ENCODE data around the gene COL5A1.

COL5A1 gene

DNA sequence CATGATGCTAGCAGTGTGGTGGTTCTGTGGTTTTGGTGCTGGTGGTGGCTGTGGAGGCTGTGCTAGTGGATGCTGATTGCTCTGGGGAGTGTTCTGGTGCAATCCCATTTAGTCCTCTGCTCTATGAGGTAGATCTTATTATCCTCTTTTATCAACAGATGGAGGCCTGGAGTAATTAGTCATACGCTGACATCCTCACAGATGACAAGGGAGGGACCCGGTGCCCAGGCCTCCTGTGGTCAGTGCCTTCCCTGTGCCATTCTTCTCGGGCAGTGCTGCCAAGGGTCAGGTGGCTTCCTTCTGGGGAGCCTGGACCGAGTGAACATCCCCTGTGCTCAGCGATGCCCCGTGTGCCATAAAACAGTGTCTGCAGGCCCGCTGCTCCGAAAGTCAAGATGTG is 74.5 kb downstream of the COL5A1 start:
- DNase-seq: no peak

DNA sequence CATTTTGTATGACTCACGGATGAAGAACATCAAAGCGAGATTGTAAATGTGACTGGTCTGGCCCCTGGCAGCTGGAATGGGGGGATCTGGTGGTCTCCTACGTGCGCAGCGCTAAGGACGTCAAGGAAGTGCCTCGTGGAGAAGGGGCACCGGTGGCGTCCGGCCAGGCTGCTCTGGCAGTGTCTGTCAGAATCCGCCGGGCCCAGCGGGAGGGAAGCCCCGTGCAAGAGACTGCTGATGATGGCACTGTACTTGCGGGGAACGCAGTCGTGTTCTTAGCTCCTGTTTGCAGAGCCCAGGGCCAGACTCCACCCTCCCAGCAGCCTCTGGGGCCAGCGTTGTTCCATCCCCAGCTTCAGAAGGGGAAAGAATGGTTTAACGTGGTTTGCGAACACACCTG is 75.5 kb downstream of the COL5A1 start:
- no peak for DNase-seq

DNA sequence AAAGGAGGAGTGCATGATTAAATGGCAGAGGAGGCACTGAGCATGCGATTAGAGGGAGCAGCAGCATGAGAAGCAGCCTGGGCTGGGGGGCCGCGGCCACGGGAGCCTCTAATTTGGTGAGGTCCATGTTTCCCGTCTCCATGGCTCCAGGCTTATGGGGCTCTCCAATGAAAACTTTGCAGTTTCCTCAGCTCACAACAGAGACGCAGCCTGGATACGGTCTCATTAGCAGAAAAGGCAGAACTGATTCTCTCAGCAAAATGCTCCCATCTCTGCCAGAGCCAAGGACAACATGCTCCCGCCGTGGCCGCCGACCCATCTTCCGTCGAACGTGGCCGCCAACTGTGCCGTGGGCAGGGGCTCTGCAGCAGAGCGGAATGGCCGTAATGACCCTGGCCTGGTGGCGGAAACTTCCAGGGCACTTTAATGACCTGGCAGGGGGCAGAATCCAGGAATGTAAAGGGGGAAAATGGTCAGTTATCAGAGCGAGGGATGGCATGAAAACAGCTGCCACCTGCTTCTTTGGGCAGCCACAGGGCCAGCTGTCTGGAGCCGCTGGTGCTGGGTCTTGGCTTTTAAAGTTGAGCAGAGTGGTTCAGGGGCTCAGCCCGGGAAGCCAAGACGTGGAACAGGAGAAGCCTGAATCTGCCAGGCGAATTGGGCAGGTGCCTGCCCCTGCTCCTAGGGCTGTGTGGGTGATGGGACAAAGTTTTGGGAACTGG is 76.5 kb downstream of the COL5A1 start:
- no peak for DNase-seq

DNA sequence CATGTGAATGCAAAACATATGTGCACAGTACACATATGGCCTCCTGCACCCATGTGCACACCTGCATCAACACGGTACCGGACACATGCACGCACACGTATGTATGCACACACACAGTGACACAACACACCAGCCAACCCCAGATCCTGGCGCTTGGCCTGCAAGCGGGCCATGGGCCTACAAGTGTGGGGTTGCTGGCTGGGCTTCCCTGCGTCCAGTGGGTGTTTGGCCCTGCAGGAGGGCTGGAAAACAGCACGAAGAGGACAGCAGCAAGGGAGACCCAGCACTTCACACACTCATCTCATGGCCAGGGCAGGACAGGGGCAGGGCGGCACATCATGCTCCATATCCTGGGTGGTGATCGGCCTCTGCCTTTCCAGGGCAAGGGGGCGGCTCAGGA is 77.7 kb downstream of the COL5A1 start:
- no peak for DNase-seq

DNA sequence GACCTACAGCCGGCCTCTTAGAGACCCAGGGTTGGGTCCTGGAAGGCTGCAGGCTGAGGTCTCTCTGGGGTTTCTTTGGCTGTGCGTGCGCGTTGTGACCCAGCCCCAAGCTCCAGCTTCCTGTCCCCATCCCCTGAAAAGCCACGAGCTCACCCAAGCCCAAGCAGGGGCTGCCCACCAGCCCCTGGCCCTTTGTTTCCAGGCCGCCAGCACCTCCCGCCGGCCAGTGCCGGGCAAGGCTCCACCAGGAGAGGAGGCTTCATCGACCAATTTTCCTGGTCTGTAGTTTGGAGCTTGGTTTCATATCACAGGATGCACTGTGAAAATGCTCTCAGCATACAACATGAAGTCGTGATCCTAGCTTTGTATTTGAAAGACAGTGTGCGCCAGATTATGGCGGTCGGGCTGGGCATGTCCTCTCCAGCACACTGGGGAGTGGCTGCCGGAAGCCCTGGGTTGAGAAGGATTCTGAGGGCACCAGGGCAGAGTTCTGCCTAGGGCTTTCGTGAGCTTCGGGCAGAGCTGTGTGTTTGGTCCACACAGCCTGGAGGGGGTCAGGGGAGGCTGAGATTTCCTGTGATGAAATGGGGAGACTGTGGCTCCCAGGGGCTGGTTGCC is 78.6 kb downstream of the COL5A1 start:
- no peak for DNase-seq

DNA sequence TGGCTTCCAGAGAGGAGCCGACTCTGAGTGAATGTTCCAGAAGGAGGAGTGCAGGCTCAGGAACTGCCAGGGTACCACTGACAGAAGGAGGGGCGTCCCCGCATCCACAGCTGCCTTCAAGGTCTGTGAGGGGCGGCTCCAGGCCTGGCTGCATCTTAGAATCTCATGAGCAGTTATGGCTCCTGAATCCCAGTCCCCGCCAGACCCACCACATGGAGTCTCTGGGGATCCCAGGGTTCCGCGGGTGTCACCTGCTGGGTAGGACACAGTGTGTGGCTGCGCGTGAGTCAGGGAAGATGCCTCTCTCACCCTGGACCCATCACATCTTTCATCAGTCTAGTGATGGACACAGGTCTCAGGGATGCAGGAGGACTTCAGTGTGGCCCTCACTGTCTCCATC is 79.2 kb downstream of the COL5A1 start:
- no peak for DNase-seq

DNA sequence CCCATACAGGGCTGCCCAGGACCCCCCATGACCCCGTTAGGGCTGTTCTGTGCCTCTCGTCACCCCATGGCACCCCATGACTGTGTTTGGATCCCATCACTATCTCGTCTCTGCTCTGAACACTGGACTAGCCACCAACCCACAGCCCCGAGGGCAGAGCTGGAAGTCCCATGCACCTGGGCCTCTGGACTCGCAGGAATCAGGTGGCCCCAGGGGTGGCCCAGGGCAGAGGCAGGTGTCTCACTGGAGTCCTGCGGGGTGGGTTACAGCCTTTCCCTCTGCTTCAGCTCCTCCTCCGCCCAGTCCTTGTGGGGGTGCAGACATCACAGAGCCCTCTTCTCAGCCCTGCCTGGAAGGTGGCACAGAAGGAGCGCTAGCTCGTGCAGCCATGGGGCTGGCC is 79.7 kb downstream of the COL5A1 start:
- no peak for DNase-seq

DNA sequence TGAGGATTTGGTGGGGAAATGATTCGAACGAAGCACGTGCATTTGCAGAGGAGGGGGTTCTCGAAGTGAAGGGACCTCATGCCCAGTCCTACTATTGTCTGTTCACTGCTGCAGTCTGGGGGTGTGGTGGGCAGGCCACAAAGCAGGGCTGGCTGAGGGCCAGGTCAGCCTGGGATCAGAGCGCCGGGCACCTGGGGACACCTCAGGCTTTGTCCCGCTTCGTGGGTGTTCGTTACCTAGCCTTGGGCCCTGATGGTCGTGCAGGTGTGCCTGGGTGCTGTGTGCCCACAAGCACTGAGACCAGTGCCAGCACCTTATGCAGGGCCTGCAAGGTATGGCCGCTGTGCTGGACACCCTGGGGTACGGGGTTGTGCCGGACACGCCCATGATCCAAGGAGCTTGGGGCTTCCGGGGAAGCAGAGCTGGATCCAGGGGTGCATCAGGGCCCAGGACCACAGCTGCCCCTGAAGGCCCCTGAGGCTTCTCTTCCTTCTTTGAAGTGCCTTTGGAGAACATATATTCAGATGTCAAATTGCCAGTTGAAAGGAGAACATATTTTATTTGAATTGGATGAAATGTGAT is 80.6 kb downstream of the COL5A1 start:
- DNase-seq: no peak

DNA sequence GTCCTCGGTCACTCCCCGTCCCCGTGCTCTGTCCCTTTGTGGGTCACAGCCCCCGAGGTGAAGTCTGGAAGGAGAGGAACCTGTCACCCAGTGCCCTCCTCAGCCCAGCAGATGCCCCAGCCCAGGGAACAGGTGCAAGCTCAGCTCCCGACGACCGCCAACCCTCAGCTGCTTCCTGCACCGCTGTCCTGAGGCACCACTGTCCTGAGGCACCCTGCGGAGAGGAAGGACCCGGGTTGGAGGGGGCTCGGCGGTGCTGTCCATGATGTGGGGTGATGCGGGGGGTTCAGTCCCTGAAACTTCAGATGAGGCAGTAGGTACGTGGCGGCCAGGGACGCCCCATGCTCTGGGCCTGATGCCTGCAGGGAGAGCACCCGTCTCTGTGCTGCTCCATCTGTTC is 81.4 kb downstream of the COL5A1 start:
- DNase-seq: no peak

DNA sequence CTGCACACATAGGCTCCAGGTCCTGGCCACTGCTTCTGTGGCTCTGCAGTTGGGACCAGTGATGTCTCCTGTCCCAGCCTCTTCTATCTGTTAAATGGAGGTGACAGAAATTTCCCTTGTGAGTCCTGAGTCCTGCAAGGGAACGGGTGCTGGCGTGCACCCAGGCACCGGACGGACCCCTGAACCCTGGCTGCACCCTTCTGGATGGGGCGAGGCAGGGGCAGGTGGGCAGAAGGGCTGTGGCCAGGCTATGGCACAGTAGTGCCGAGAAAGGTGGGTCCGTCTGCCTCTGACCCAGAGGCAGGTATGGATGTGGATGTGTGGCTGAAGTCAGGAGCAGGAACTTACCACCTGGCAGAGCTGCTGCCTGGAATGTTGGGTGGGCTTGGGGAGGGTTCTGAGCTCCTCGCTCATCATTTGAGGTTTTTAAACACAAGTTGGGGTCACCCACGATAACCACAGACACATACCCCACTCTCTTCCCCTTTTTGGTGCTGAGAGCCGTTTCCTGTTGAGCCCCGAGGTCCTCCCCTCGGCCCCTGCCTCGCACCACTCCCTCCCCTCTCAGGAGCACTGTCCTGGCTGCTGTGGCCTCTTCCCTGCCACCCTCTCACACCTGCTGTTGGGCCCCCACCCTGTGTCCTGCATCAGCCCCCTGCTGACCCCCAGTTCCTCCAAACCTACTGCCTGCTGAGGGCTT is 82.0 kb downstream of the COL5A1 start:
- no peak for DNase-seq

DNA sequence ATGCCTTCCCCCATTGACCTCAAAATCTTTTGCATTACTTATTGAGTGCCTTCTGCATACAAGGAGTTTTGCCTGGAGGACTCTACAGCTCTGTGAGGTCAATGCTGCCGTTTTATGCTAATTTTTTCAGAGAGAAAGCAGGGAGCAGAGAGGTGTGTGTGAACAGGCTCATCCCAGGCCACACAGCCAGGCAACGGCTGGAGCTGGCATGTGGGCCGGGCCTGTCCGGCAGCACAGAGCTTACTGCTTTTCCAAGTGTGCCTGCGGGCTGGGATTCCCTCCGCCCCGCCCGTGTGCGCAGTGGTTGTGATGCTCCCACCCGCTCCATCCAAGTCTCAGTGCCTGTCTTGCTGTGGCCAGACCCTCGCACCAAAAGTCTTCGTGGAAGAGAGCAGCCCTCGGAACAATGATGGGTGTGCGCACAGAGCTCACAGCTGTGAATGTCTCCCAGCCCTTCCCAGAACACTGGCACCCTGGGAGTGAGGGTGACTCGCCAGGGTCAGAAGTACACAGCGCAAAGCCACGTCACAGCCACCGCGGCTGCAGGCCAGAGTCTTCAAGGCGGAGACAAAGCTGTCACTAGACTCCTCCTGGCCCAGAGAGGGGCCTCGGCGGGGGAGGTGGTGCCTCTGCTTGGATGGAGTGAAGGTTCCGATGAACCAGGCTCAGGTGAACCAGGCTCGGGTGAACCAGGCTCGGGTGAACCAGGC is 82.8 kb downstream of the COL5A1 start:
- no peak for DNase-seq

DNA sequence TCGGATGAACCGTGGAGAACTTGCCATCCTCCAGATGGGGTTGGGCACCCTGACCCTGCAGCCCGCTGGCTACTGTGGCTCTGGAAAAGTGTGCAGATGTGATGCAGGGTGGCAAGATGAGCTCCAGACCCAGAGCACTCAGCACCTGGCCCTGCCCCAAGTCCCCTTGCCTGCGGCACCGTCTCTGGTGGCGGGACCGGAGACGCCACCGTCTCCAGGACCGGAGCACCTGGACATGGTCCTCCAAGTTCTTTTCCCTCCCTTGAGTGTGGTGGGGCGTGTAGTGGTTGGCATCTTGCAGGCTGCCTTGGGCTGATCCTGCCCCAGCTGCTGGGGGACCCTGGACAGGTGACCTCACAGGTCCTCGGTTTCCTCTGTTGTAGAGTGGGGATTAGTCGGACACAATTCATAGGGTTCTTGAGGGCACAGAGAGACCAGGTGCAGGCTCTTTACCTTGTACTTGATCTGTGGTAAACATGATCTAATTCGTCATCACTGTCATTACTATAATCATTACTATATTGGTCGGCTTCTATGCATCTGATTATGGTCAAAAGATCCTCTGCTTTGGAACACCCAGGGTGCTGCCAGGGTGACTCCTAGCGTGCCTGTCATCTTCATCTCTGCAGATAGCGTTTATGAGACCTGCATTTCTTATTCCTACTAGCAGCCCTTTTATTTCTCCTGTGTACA is 83.5 kb downstream of the COL5A1 start:
- no peak for DNase-seq

DNA sequence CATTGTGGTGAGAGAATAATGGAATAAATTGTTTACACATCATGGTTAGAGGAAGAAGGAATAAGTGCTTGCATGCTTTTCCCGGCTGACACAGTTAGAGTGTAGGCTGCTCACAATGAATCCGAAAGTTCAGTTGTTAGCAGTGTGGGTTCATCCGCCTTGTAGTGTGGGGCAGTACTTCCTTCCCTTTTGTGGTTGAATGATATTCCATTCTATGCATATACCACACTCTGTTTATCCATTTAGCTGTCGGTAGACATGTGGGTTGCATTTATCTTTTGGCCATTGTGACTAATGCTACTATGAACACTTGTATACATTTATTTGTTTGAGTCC is 84.0 kb downstream of the COL5A1 start:
- no peak for DNase-seq

DNA sequence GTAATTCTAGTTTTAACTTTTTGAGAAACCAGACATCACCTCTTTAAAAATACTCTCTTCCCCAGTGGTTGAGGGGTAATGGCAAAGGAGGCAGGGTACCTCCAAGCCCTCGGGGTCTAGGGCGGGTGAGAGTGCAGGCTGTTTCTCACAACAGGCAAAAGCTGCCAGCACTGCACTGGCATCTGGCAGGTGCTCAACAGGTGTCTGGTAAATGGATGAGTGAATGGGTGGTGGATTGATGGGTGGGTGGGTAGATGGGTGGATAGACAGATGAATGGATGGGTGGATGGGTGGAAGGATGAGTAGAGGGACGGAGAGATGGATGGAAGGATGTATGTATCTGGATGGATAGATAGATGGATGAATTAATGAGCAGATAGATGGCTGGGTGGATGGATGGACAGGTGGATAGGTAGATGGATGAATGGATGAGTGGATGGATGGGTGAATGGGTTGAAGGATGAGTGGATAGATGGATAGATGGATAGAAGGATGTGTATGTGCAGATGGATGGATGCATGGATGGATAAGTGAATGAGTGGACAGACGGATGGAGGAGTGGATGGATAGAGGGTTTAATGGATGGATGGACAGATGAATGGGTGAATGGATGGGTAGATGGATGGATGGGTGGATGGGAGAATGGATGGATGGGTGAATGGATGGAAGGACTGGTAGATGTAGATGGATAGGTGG is 84.6 kb downstream of the COL5A1 start:
- no peak for DNase-seq

DNA sequence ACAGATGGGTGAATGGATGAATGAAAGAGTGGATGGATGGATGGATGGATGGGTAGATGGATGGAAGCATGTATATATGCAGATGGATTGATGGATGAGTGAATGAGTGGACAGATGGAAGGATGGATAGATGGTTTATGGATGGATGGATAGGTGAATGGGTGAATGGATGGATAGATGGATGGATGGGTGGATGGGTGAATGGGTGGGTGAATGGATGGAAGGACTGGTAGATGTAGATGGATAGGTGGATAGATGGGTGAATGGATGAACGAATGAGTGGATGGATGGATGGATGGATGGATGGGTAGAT is 85.1 kb downstream of the COL5A1 start:
- DNase-seq: no peak

DNA sequence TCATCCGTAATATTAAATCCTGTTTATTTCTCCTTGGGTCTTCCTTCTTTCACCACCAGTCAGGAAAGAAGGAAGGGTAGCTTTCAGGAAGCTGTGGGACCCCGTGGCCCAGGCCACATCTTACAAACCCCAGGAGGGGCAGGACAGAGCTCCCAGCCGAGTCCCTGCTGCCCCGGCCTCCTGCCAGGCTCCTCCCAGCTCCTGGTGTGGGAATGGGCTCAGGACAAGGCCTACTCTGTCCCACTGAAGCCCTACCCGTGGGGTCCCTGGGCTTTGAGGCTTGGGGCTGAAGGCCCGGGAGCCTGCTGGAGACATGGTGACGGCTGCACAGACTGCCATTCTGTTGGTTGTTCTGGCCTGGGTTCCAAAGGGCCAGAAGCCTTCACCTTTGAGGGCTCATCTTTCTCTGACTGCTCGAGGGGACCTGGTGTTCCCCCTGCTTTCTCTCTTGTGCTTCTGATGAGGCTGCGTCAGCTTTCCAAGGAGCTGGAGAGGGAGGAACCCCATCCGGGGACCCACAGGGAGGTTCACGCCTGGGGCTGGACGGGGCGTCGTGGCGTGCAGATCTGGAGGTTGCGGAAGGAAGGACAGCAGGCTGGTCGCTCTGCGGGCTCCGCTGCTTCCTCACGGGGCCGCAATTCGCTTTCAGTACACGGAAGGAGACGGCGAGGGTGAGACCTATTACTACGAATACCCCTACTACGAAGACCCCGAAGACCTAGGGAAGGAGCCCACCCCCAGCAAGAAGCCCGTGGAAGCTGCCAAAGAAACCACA is 86.6 kb downstream of the COL5A1 start:
- DNase-seq: no peak

DNA sequence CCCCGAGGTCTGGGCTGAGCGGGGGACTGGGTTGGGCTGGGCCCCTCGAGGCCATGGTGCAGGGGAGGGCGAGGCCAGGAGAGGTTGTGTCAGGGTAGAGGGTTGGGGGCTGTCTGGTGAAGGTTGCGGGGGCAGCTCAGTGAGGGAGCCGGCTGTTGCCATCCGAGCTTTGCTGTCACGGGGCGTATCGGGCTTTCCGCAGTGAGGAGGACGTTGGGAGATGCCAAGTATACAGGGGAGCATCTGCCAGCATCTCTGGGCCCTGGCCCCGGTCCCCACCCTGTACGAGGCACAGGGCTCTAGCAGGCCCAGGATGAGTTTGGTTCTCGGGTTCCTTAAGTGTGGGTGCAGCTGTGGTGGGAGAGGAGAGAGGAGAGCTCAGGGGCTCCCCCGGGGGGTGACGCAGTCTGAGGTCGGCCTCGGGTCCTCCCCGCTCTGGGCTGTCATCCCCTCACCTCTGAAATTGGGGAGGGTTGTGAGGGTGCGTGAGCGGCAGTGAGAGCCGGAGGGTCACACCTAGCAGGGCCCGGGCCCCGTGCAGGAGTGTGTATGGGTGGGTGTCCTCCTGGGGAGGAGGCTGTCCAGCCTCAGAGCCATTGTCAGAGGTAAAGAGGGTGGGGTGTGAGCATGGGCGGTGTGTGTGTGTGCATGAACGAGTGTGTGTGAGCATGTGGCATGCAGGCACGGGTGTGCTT is 87.3 kb downstream of the COL5A1 start:
- no peak for DNase-seq

DNA sequence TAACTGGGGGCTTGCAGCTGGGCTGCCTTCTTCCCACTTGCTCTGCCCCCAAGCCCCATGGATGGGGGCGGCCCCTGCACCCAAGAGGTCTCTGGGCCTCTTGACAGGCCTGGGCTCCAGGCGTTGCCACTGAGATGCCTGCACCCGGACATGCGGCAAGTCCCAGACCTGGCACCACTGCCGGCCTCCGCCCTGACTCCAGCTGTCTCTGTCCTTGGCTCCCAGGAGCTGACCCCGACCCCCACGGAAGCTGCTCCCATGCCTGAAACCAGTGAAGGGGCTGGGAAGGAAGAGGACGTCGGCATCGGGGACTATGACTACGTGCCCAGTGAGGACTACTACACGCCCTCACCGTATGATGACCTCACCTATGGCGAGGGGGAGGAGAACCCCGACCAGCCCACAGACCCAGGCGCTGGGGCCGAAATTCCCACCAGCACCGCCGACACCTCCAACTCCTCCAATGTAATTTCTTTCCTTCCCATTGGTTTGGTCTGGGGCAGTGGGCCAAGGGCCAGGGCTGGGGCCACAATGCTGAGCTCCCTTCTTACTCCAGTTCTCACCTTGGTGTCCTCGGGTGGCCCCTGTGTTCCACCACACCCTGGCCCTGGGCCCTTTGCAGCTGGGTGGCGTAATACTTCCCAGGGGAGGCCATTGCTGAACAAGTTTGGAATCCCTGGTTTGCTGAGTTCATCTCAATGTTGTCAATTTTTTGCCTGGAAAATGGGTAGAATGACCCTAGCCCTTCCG is 88.6 kb downstream of the COL5A1 start:
- no peak for DNase-seq

DNA sequence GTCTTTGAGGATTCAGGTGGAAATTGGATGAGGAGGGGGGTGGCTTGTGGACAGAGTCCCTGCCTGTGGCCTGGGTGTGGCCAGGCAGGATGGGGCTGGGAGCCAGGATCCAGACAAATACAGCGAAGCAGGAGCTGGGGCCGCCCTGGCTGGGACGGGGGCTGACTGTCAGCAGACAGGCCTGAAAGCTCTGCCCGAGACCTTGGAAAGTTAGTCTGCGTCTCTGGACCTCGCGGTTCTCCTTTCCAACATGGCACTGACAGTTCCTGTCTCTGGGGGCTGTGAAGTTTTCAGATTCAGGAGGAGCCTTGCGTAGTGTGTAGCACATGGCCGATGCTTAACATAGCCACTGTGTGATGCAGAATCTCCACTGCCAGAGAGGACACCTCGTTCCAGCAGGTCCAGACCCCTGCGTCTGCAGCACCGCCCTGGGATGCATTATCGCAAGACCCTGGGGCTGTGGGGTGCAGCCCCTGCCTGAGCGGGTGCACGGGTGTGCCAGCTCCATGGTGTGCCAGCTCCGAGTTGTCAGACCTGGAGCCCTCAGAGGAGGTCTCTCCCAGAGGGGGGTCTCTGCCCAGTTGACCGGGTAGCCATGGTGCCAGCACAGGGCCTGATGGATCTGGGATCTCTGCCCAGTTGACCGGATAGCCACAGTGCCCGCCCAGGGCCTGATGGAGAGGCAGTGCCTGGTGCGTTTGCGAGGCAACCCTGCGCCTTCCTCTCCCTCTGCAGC is 89.3 kb downstream of the COL5A1 start:
- no peak for DNase-seq

All from CD4-positive, alpha-beta T cell treated with Interleukin-1 beta for 1 hour (primary cell).